Stimulated activated CD8-positive, alpha-beta memory T cell treated with anti-CD3 and anti-CD28 coated beads, Interleukin-2, amount 100 ng/mL, for 1 hour (primary cell): ENCODE measurements around the gene FIG4.
"Not testable (repeated sequence)": the region's sequence is repeated elsewhere in the genome, so short reads cannot be mapped to it uniquely, and the experiment has no call there.

ENCODE experiments used
- DNase-seq, 2 donors: peaks; one replicate each; pipeline ENCODE4 v3.0.0-alpha.2; 2020; ENCODE audit warnings: low read depth in 2 of 2

FIG4 gene

GRCh38 chr6:109795994-109796555, 105.0 kb downstream of the FIG4 start:
- DNase-seq: no peak

- no peak for DNase-seq
These were observed 108.0 kb downstream of the FIG4 start for GRCh38 chr6:109799129-109799528.

GRCh38 chr6:109799664-109800063, 108.6 kb downstream of the FIG4 start:
- no peak for DNase-seq

- no peak for DNase-seq
These were observed 109.7 kb downstream of the FIG4 start for GRCh38 chr6:109800771-109801170.

GRCh38 chr6:109801794-109802193, 110.7 kb downstream of the FIG4 start:
- no peak for DNase-seq

- DNase-seq: no peak
These were observed 112.9 kb downstream of the FIG4 start for GRCh38 chr6:109804020-109804419.

- DNase-seq: no peak
These were observed 116.8 kb downstream of the FIG4 start for GRCh38 chr6:109807881-109808280.

- DNase-seq: no peak
These were observed 117.7 kb downstream of the FIG4 start for GRCh38 chr6:109808837-109809236.

- no peak for DNase-seq
These were observed 124.0 kb downstream of the FIG4 start for GRCh38 chr6:109815054-109815453.

GRCh38 chr6:109816452-109817374, 125.6 kb downstream of the FIG4 start:
- no peak for DNase-seq

- DNase-seq: no peak
These were observed 129.7 kb downstream of the FIG4 start for GRCh38 chr6:109820706-109821350.

GRCh38 chr6:109821428-109821827, 130.3 kb downstream of the FIG4 start:
- no peak for DNase-seq

GRCh38 chr6:109824105-109824504, 133.0 kb downstream of the FIG4 start:
- DNase-seq: no peak

GRCh38 chr6:109826551-109826950, 135.5 kb downstream of the FIG4 start:
- DNase-seq: no peak

- not testable (repeated sequence) for DNase-seq
These were observed 140.3 kb downstream of the FIG4 start for GRCh38 chr6:109831352-109831751.

- no peak for DNase-seq
These were observed 143.0 kb downstream of the FIG4 start for GRCh38 chr6:109834131-109834530.

- no peak for DNase-seq
These were observed 143.7 kb downstream of the FIG4 start for GRCh38 chr6:109834595-109835437.

- no peak for DNase-seq
These were observed 148.9 kb downstream of the FIG4 start for GRCh38 chr6:109840034-109840433.

- DNase-seq: no peak
These were observed 149.7 kb downstream of the FIG4 start for GRCh38 chr6:109840796-109841195.

GRCh38 chr6:109841869-109842268, 150.8 kb downstream of the FIG4 start:
- no peak for DNase-seq

- DNase-seq: no peak
These were observed 161.6 kb downstream of the FIG4 start for GRCh38 chr6:109852713-109853112.

GRCh38 chr6:109853426-109853825, 162.3 kb downstream of the FIG4 start:
- DNase-seq: no peak
